ENCODE measurements around the gene SPATA18.

- TF ChIP-seq POLR2AphosphoS5 (IDR thresholded peaks at IDR 0.05; ENCODE audit: insufficient read depth in 1 of 2, low read depth in 1 of 2) (no peak), CTCF (IDR thresholded peaks at IDR 0.05) (no peak), POLR2A (IDR thresholded peaks at IDR 0.05) (no peak)
Observed at GRCh38 chr4:52001616-52002015, 49.5 kb upstream of the SPATA18 start.
